Neural progenitor cell (in vitro differentiated cells): ENCODE results near the gene CCDC136. TPM values are rescaled to one million over a fixed set of nuclear protein-coding genes. Genes with fewer than 3 reads are reported as not detected.

Experiments
- DNase-seq: peaks from one replicate; pipeline ENCODE4 v3.0.0-alpha.2; 2016; ENCODE audit warnings: low spot score
- H2AFZ ChIP-seq: fragments of 200-600 bp; sonication (generic); replicated peaks from 2 replicates; pipeline ENCODE4 v1.6.1; 2016; ENCODE audit warnings: antibody characterized with exemption
- H3F3A ChIP-seq: fragments of 200-600 bp; sonication (generic); 2 replicates; pipeline ENCODE4 v1.6.1; 2016; ENCODE audit warnings: antibody characterized with exemption, low read depth
- H3K27ac ChIP-seq: fragments of 200-600 bp; sonication (generic); 2 replicates; pipeline ENCODE4 v1.5.1; 2016; ENCODE audit warnings: mild to moderate bottlenecking
- H3K27me3 ChIP-seq: fragments of 200-600 bp; sonication (generic); 2 replicates; pipeline ENCODE4 v1.6.1; 2016; ENCODE audit warnings: mild to moderate bottlenecking, moderate library complexity
- H3K36me3 ChIP-seq: fragments of 200-600 bp; sonication (generic); 2 replicates; pipeline ENCODE4 v1.5.1; 2016
- H3K4me1 ChIP-seq: fragments of 200-600 bp; sonication (generic); 2 replicates; pipeline ENCODE4 v1.6.1; 2016; ENCODE audit warnings: mixed run types
- H3K4me2 ChIP-seq: fragments of 200-600 bp; sonication (generic); 2 replicates; pipeline ENCODE4 v1.6.1; 2016
- H3K4me3 ChIP-seq: fragments of 200-600 bp; sonication (generic); 2 replicates; pipeline ENCODE4 v1.5.1; 2016
- H3K79me2 ChIP-seq: fragments of 200-600 bp; sonication (generic); 2 replicates; pipeline ENCODE4 v1.6.1; 2016; ENCODE audit warnings: low read depth
- H3K9ac ChIP-seq: fragments of 200-600 bp; sonication (generic); 2 replicates; pipeline ENCODE4 v1.6.1; 2016
- H3K9me3 ChIP-seq: fragments of 200-600 bp; sonication (generic); 2 replicates; pipeline ENCODE4 v1.5.1; 2016; ENCODE audit warnings: low read depth
- H4K20me1 ChIP-seq: fragments of 200-600 bp; sonication (generic); 2 replicates; pipeline ENCODE4 v1.6.1; 2016; ENCODE audit warnings: low read depth
- H3K27ac Mint-ChIP-seq: 3 replicates; pipeline ENCODE4 v1.8.0; 2021; ENCODE audit warnings: mixed read lengths
- H3K27me3 Mint-ChIP-seq: 2 replicates; pipeline ENCODE4 v1.8.0; 2022; ENCODE audit warnings: low read depth, mild to moderate bottlenecking, inconsistent platforms, moderate library complexity, mixed read lengths; ENCODE audit not compliant: insufficient read depth
- H3K36me3 Mint-ChIP-seq: 3 replicates; pipeline ENCODE4 v1.8.0; 2021; ENCODE audit warnings: mixed read lengths
- H3K4me1 Mint-ChIP-seq: 3 replicates; pipeline ENCODE4 v1.8.0; 2021; ENCODE audit warnings: mixed read lengths
- H3K4me3 Mint-ChIP-seq: 3 replicates; pipeline ENCODE4 v1.8.0; 2021; ENCODE audit warnings: mild to moderate bottlenecking, moderate library complexity, mixed read lengths
- H3K9me3 Mint-ChIP-seq: 3 replicates; pipeline ENCODE4 v1.8.0; 2020; ENCODE audit warnings: mixed read lengths
- CTCF ChIP-seq: fragments of 200-600 bp; sonication (generic); IDR thresholded peaks from 2 replicates; pipeline ENCODE4 v1.5.1; 2017; ENCODE audit warnings: antibody characterized with exemption, mild to moderate bottlenecking
- EZH2 ChIP-seq: fragments of 200-600 bp; sonication (generic); IDR thresholded peaks from 2 replicates; pipeline ENCODE4 v1.6.1; 2017; ENCODE audit warnings: antibody characterized with exemption, mild to moderate bottlenecking, moderate library complexity
- EZH2phosphoT487 ChIP-seq: fragments of 200-600 bp; sonication (generic); IDR thresholded peaks from 2 replicates; pipeline ENCODE4 v1.6.1; 2017; ENCODE audit warnings: antibody characterized with exemption
- total RNA-seq: library from RNA; depleted of rRNA; stranded (reverse); fragments of >200 nt; gene quantifications from 2 replicates; pipeline ENCODE4 v1.2.3, GENCODE V29; 2015; ENCODE audit warnings: low replicate concordance

The CCDC136 gene
- total RNA-seq, 1 donor from 2014 or later, result 93.6 TPM

DNA sequence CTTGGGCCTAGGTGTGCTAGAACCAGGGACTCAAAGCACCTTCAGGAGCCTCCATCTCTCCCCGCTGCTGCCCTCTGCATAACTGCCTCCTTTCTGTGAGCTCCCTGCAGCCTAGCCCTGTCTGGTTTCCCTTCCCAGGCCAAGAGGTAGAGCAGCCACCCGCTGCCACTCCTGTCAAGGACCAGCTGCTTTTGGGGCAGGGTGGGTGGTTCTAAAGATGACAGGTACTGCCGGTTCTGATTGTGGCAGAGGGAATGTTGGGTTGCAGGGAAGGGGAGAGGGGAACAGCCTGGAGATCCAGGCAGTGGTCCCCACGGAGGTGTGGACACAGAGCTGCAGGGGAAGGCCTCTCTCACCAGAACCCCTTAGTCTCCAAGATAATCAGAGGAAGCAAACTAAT lies 34.7 kb downstream of the CCDC136 start:
- Histone ChIP-seq H3K27ac (no peak overlapping the region), H3F3A (peaks cover 26% of the 10 kb centered on the region), H3K4me3 (no peak overlapping the region), H3K79me2 (no peaks in the 10 kb centered on the region), H3K4me1 (peaks cover 30% of the 10 kb centered on the region), H3K9ac (no peak overlapping the region), H3K9me3 (no peaks in the 10 kb centered on the region), H4K20me1 (no peaks in the 10 kb centered on the region), H2AFZ (no peak overlapping the region), H3K36me3 (no peaks in the 10 kb centered on the region), H3K4me2 (no peak overlapping the region), H3K27me3 (peaks cover 19% of the 10 kb centered on the region)
- no peak for DNase-seq
- no peak overlapping the region for H3K27ac Mint-ChIP-seq
- TF ChIP-seq EZH2phosphoT487 (no peak), EZH2 (no peak), CTCF (no peak)
- H3K27me3 Mint-ChIP-seq, result peaks cover 19% of the 10 kb centered on the region
- peaks cover 24% of the 10 kb centered on the region for H3K4me1 Mint-ChIP-seq
- no peak overlapping the region for H3K4me3 Mint-ChIP-seq
- H3K36me3 Mint-ChIP-seq, result no peaks in the 10 kb centered on the region
- no peaks in the 10 kb centered on the region for H3K9me3 Mint-ChIP-seq

GRCh38 chr7:128826916-128827247 lies 35.1 kb downstream of the CCDC136 start:
- peaks cover 34% of the 10 kb centered on the region for H3K4me1 ChIP-seq
- peaks cover 29% of the 10 kb centered on the region for H3F3A ChIP-seq
- H3K9me3 ChIP-seq, result no peaks in the 10 kb centered on the region
- Mint-ChIP-seq H3K9me3 (no peaks in the 10 kb centered on the region), H3K27me3 (peaks cover 19% of the 10 kb centered on the region), H3K4me1 (peaks cover 28% of the 10 kb centered on the region), H3K36me3 (no peaks in the 10 kb centered on the region), H3K4me3 (peak overlapping the region; percentile 41), H3K27ac (peak overlapping the region; percentile 54)
- DNase-seq, result no peak
- no peak overlapping the region for H3K27ac ChIP-seq
- H3K4me2 ChIP-seq, result no peak overlapping the region
- no peaks in the 10 kb centered on the region for H3K79me2 ChIP-seq
- no peaks in the 10 kb centered on the region for H4K20me1 ChIP-seq
- no peaks in the 10 kb centered on the region for H3K36me3 ChIP-seq
- no peak overlapping the region for H3K9ac ChIP-seq
- H3K4me3 ChIP-seq, result no peak overlapping the region
- H2AFZ ChIP-seq, result no peak overlapping the region
- TF ChIP-seq EZH2 (no peak), EZH2phosphoT487 (no peak), CTCF (no peak)
- peaks cover 19% of the 10 kb centered on the region for H3K27me3 ChIP-seq

GRCh38 chr7:128827248-128827958 lies 35.6 kb downstream of the CCDC136 start:
- H3K4me3 Mint-ChIP-seq, result peak overlapping the region; percentile 41
- peaks cover 19% of the 10 kb centered on the region for H3K27me3 ChIP-seq
- TF ChIP-seq EZH2phosphoT487 (no peak), CTCF (no peak), EZH2 (no peak)
- DNase-seq, result peak; percentile 43
- H2AFZ ChIP-seq, result no peak overlapping the region
- no peaks in the 10 kb centered on the region for H3K9me3 Mint-ChIP-seq
- H3K27ac ChIP-seq, result peak overlapping the region; percentile 18
- H4K20me1 ChIP-seq, result no peaks in the 10 kb centered on the region
- H3K27me3 Mint-ChIP-seq, result peaks cover 19% of the 10 kb centered on the region
- H3K36me3 Mint-ChIP-seq, result no peaks in the 10 kb centered on the region
- no peak overlapping the region for H3K4me3 ChIP-seq
- H3K4me2 ChIP-seq, result peak overlapping the region; percentile 25
- no peaks in the 10 kb centered on the region for H3K9me3 ChIP-seq
- no peak overlapping the region for H3K9ac ChIP-seq
- peaks cover 31% of the 10 kb centered on the region for H3F3A ChIP-seq
- peak overlapping the region; percentile 54 for H3K27ac Mint-ChIP-seq
- no peaks in the 10 kb centered on the region for H3K36me3 ChIP-seq
- H3K79me2 ChIP-seq, result no peaks in the 10 kb centered on the region
- H3K4me1 ChIP-seq, result peaks cover 39% of the 10 kb centered on the region
- peaks cover 30% of the 10 kb centered on the region for H3K4me1 Mint-ChIP-seq
